ENCODE results near the gene SPNS2.

- TF ChIP-seq ZNF384 (IDR thresholded peaks at IDR 0.05; ENCODE audit: borderline replicate concordance, low read depth, low read length) (no peak), YBX1 (IDR thresholded peaks at IDR 0.05) (no peak), CTCF (IDR thresholded peaks at IDR 0.05 in 2 of 3, conservative IDR thresholded peaks at IDR 0.05 in 1 of 3; ENCODE audit: control insufficient read depth in 2 of 3, extremely low read depth in 1 of 3, insufficient read depth in 1 of 3, low read depth in 3 of 3, low read length in 3 of 3) (no peak), REST (IDR thresholded peaks at IDR 0.05; ENCODE audit: low read depth, low read length) (no peak), EZH2 (IDR thresholded peaks at IDR 0.05; ENCODE audit: borderline replicate concordance, control insufficient read depth, low read depth, low read length) (no peak), SREBF1 (IDR thresholded peaks at IDR 0.05; ENCODE audit: low read length) (no peak)
These were observed 12.7 kb upstream of the SPNS2 start for GRCh38 chr17:4485676-4486646.
